ENCODE data around the gene DENND10. TPM values are rescaled to one million over a fixed set of nuclear protein-coding genes. Genes with fewer than 3 reads are reported as not detected.

The DENND10 gene
- total and polyA plus RNA-seq, 2 experiments from 2014 or later = 41.4 to 41.8 TPM

GRCh38 chr10:119159332-119159731, 55.4 kb downstream of the DENND10 start:
- H3K27ac Mint-ChIP-seq = no peak overlapping the region
- H3K27ac ChIP-seq (ENCODE audit: low read depth) = no peak overlapping the region
- H3K79me2 ChIP-seq (replicated peaks; ENCODE audit: insufficient read depth) = peaks cover under 1% of the 10 kb centered on the region; the same call in 1 of the 2 replicates
- ATAC-seq (no peak), DNase-seq (ENCODE audit: low spot score) (no peak)
- H3K36me3 ChIP-seq (ENCODE audit: insufficient read depth) = no peaks in the 10 kb centered on the region
- TF ChIP-seq EZH2phosphoT487 (IDR thresholded peaks at IDR 0.05; ENCODE audit: unreplicated experiment) (no peak), STAT1 (IDR thresholded peaks at IDR 0.05; ENCODE audit: unreplicated experiment) (no peak), ETS1 (IDR thresholded peaks at IDR 0.05) (no peak), CREB1 (CRISPR knock-in tag; IDR thresholded peaks at IDR 0.05; ENCODE audit: low read depth) (no peak), EZH2 (IDR thresholded peaks at IDR 0.05; ENCODE audit: low read depth, unreplicated experiment) (no peak), CTCF (conservative IDR thresholded peaks at IDR 0.05; ENCODE audit: low read depth in 2 of 2) (no peak), JUNB (IDR thresholded peaks at IDR 0.05; ENCODE audit: unreplicated experiment) (no peak), REST (IDR thresholded peaks at IDR 0.05; ENCODE audit: unreplicated experiment) (no peak), NANOG (IDR thresholded peaks at IDR 0.05; ENCODE audit: borderline replicate concordance) (no peak), ZNF462 (CRISPR knock-in tag; IDR thresholded peaks at IDR 0.05) (no peak), ZNF114 (CRISPR knock-in tag; IDR thresholded peaks at IDR 0.05) (no peak), ZNF331 (CRISPR knock-in tag; IDR thresholded peaks at IDR 0.05; ENCODE audit: low read depth) (no peak), POLR2AphosphoS5 (IDR thresholded peaks at IDR 0.05; ENCODE audit: low read depth) (no peak)
- peaks cover 46% of the 10 kb centered on the region for H3K36me3 Mint-ChIP-seq (ENCODE audit: low read depth)
- H3K9me2 ChIP-seq (ENCODE audit: insufficient read depth) = no peaks in the 10 kb centered on the region
- no peaks in the 10 kb centered on the region for H3K4me1 Mint-ChIP-seq
- no peak overlapping the region for H3K4me3 ChIP-seq
- peaks cover 4% of the 10 kb centered on the region for H3K27me3 Mint-ChIP-seq (ENCODE audit: insufficient read depth, low read depth, poor library complexity)
- no peak overlapping the region for H3K4me2 ChIP-seq
- no peaks in the 10 kb centered on the region for H3F3A ChIP-seq (replicated peaks; ENCODE audit: low read depth)
- no peaks in the 10 kb centered on the region; the same call in 2 of the 3 replicates for H3K9me3 Mint-ChIP-seq
- no peaks in the 10 kb centered on the region for H3K27me3 ChIP-seq (ENCODE audit: insufficient read depth)
- H3K4me1 ChIP-seq (ENCODE audit: insufficient read depth) = no peaks in the 10 kb centered on the region
- no peak overlapping the region for H3K4me3 Mint-ChIP-seq
- H4K20me1 ChIP-seq (replicated peaks; ENCODE audit: insufficient read depth) = no peaks in the 10 kb centered on the region
- H2AFZ ChIP-seq = no peak overlapping the region

Measured in GM23338 (cell line).